Keratinocyte (primary cell): Measurements from ENCODE around the gene SFXN4. TPM values are rescaled to one million over a fixed set of nuclear protein-coding genes. Genes with fewer than 3 reads are reported as not detected.

ENCODE experiments used
- DNase-seq: peaks from one replicate; pipeline ENCODE4 v3.0.0-alpha.2; 2011; ENCODE audit warnings: low read depth, missing footprints, low spot score
- FAIRE-seq: peaks from 2 replicates; lab custom pipeline; 2011; peaks lifted over from hg19 to GRCh38; lab: Jason Lieb, UNC
- H2AFZ ChIP-seq: 2 replicates; pipeline ENCODE4 v1.6.0; 2012; ENCODE audit warnings: low read length, control low read depth, inconsistent platforms; ENCODE audit not compliant: control insufficient read depth
- H3K27ac ChIP-seq: 2 replicates; pipeline ENCODE4 v1.5.1; 2011; ENCODE audit warnings: low read length; ENCODE audit not compliant: control insufficient read depth, insufficient read depth
- H3K27me3 ChIP-seq: 3 replicates; pipeline ENCODE4 v1.6.0; 2011; ENCODE audit warnings: low read length; ENCODE audit not compliant: control insufficient read depth, insufficient read depth; ENCODE audit errors: extremely low read depth
- H3K36me3 ChIP-seq, 2 experiments: 2 replicates in 1 of 2; 3 replicates in 1 of 2; pipeline ENCODE4 v1.5.1; 2011; ENCODE audit warnings: low read length in 2 of 2, mild to moderate bottlenecking in 1 of 2; ENCODE audit not compliant: control insufficient read depth in 2 of 2, insufficient read depth in 2 of 2; ENCODE audit errors: extremely low read depth in 1 of 2
- H3K4me1 ChIP-seq: 3 replicates; pipeline ENCODE4 v1.5.1; 2011; ENCODE audit warnings: low read length; ENCODE audit not compliant: control insufficient read depth, insufficient read depth; ENCODE audit errors: extremely low read depth
- H3K4me2 ChIP-seq: 3 replicates; pipeline ENCODE4 v1.6.0; 2011; ENCODE audit warnings: low read depth, low read length; ENCODE audit not compliant: control insufficient read depth, insufficient read depth; ENCODE audit errors: extremely low read depth
- H3K4me3 ChIP-seq, 3 experiments: fragments of 200-600 bp in 1 of 3; sonication (generic) in 1 of 3; 2 replicates in 2 of 3; 3 replicates in 1 of 3; pipeline ENCODE4 v1.5.1; 2011 to 2016; ENCODE audit warnings: low read length in 3 of 3, mild to moderate bottlenecking in 3 of 3, control low read depth in 2 of 3, inconsistent platforms in 1 of 3, low read depth in 1 of 3, mixed read lengths in 1 of 3, mixed run types in 1 of 3, moderate library complexity in 1 of 3; ENCODE audit not compliant: control insufficient read depth in 2 of 3, insufficient read depth in 2 of 3; ENCODE audit errors: extremely low read depth in 1 of 3
- H3K79me2 ChIP-seq: 2 replicates; pipeline ENCODE4 v1.6.0; 2012; ENCODE audit warnings: low read length; ENCODE audit not compliant: control insufficient read depth, insufficient read depth
- H3K9ac ChIP-seq: 3 replicates; pipeline ENCODE4 v1.6.0; 2011; ENCODE audit warnings: low read length; ENCODE audit not compliant: control insufficient read depth, insufficient read depth; ENCODE audit errors: extremely low read depth
- H3K9me1 ChIP-seq: 3 replicates; pipeline ENCODE4 v1.6.0; 2011; ENCODE audit warnings: low read length; ENCODE audit not compliant: control insufficient read depth, insufficient read depth; ENCODE audit errors: extremely low read depth
- H3K9me3 ChIP-seq: 2 replicates; pipeline ENCODE4 v1.5.1; 2012; ENCODE audit warnings: low read depth, low read length; ENCODE audit not compliant: control insufficient read depth
- H4K20me1 ChIP-seq: 3 replicates; pipeline ENCODE4 v1.6.0; 2011; ENCODE audit warnings: low read length; ENCODE audit not compliant: control insufficient read depth, insufficient read depth; ENCODE audit errors: extremely low read depth
- CTCF ChIP-seq, 3 experiments: IDR thresholded peaks in 1 of 3; conservative IDR thresholded peaks in 1 of 3; optimal IDR thresholded peaks in 1 of 3; 2 replicates in 2 of 3; 3 replicates in 1 of 3; pipeline versions ENCODE3 to v1.5.1; 2011; ENCODE audit warnings: low read length in 3 of 3, mild to moderate bottlenecking in 3 of 3, moderate library complexity in 2 of 3, control low read depth in 1 of 3, inconsistent platforms in 1 of 3; ENCODE audit not compliant: insufficient read depth in 2 of 3; ENCODE audit errors: extremely low read depth in 1 of 3
- EZH2 ChIP-seq: IDR thresholded peaks from one replicate; pipeline ENCODE4 v1.6.1; 2012; ENCODE audit warnings: inconsistent platforms, mild to moderate bottlenecking, low read length, moderate library complexity
- dilution Hi-C: fragments of 300-500 bp; cut with MboI; formaldehyde crosslinking; loops from one replicate; pipeline ENCODE4 v1.7.0; 2020; ENCODE audit warnings: low sequenced_read_pairs; ENCODE audit not compliant: extremely low pct_ligation_motif_present
- polyA plus RNA-seq, 5 experiments: library from polyadenylated mRNA; depleted of rRNA in 3 of 5; stranded (reverse) in 3 of 5; stranded (forward) in 1 of 5; unstranded in 1 of 5; fragments of >200 nt; gene quantifications; 1 replicate in 1 of 5; 2 replicates in 3 of 5; 3 replicates in 1 of 5; pipeline versions ENCODE4 v1.2.1 to v1.2.3, GENCODE V29; 2011 to 2012; ENCODE audit warnings: missing spikeins in 2 of 5, low read depth in 1 of 5, low replicate concordance in 1 of 5

SFXN4 gene
- polyA plus RNA-seq, 1 donor (not counting 4 experiments of a cell fraction or from before 2014, with no cell fraction given) = 27.6 TPM

GRCh38 chr10:119207366-119207666 lies 41.8 kb upstream of the SFXN4 start, which contains the start of gene GRK5:
TSS of gene GRK5 (plus strand) at chr10:119207571. CDS start at chr10:119207918, 347 bp downstream.
- Histone ChIP-seq H3K4me1 (peaks cover 45% of the 10 kb centered on the region), H3K9me1 (no peaks in the 10 kb centered on the region), H2AFZ (peak within 1 kb of the TSS; percentile 78), H3K79me2 (peaks cover 16% of the 10 kb centered on the region), H3K27me3 (no peaks in the 10 kb centered on the region), H3K36me3 (no peaks in the 10 kb centered on the region), H3K4me2 (peak within 1 kb of the TSS; percentile 91), H3K27ac (peak within 1 kb of the TSS; percentile 62), H3K4me3 (peak within 1 kb of the TSS; percentile 63 to 94 (median 91)), H4K20me1 (no peaks in the 10 kb centered on the region), H3K9ac (peak within 1 kb of the TSS; percentile 70), H3K9me3 (no peaks in the 10 kb centered on the region)
- FAIRE-seq = peak; percentile 52
- dilution Hi-C loops = loop anchor here (25.0 kb wide), 1 partner anchor 205 kb away; no protein-coding TSS in a partner anchor
- DNase-seq = peak; percentile 65
- no peak for TF ChIP-seq CTCF (optimal IDR thresholded peaks at IDR 0.05 in 1 of 3, IDR thresholded peaks at IDR 0.05 in 1 of 3, conservative IDR thresholded peaks at IDR 0.05 in 1 of 3; ENCODE audit: extremely low read depth in 1 of 3, insufficient read depth in 2 of 3, low read length in 3 of 3)
- TF ChIP-seq EZH2 = no peak

- Histone ChIP-seq H3K4me1 (peaks cover 44% of the 10 kb centered on the region), H3K27me3 (no peaks in the 10 kb centered on the region), H4K20me1 (no peaks in the 10 kb centered on the region), H3K9me3 (no peaks in the 10 kb centered on the region), H2AFZ (peak overlapping the region; percentile 78), H3K4me3 (peak overlapping the region; percentile 63 to 77 (median 67)), H3K9ac (peak overlapping the region; percentile 70), H3K9me1 (no peaks in the 10 kb centered on the region), H3K27ac (peak overlapping the region; percentile 62), H3K79me2 (peaks cover 16% of the 10 kb centered on the region), H3K4me2 (peak overlapping the region; percentile 63), H3K36me3 (no peaks in the 10 kb centered on the region)
- TF ChIP-seq EZH2 (no peak), CTCF (optimal IDR thresholded peaks at IDR 0.05 in 1 of 3, IDR thresholded peaks at IDR 0.05 in 1 of 3, conservative IDR thresholded peaks at IDR 0.05 in 1 of 3; ENCODE audit: extremely low read depth in 1 of 3, insufficient read depth in 2 of 3, low read length in 3 of 3) (peak; percentile 52 to 75 (median 59))
- DNase-seq (no peak), FAIRE-seq (no peak)
- dilution Hi-C loops = loop anchor here (25.0 kb wide), 1 partner anchor 206 kb away; no protein-coding TSS in a partner anchor
Observed at GRCh38 chr10:119206603-119207365, 41.3 kb upstream of the SFXN4 start.
